ENCODE measurements around the gene SETD6.
A peak's percentile ranks its signal among the peaks of the same experiment; 100 is the strongest.

The SETD6 gene

DNA sequence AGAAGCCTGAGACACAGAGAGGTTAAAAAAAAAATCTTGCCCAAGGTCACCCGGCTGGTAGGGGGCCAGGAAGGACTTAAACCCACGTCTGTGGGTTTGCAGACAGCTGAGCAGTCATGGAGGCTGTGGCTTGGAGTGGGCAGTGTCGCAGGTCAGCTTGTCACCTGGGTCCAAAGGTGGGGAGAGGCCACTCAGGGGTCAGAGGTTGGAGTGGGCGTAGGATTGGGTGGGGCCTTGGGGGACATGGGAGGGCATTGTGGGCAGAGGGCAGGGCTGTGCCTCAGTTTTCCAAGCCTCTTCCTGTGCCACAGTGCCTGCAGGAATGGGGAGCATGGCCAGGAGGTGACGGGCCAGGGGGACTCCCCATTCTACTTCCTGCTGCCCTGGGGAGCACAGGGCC lies 17.4 kb upstream of the SETD6 start:
- DNase-seq (ENCODE audit: low read depth, low spot score), result no peak
- Histone ChIP-seq H3K27ac (no peak overlapping the region), H3K9ac (ENCODE audit: insufficient read length) (no peak overlapping the region), H3K4me3 (no peak overlapping the region), H3K36me3 (ENCODE audit: insufficient read depth, low read length) (no peaks in the 10 kb centered on the region), H3K9me3 (ENCODE audit: low read depth, low read length) (no peaks in the 10 kb centered on the region)
- no peak for TF ChIP-seq POLR2AphosphoS5 (IDR thresholded peaks at IDR 0.05; ENCODE audit: borderline replicate concordance, low read depth, low read length)
- TF ChIP-seq FOXP2 (optimal IDR thresholded peaks at IDR 0.05; ENCODE audit: control extremely low read depth, extremely low read length, insufficient read depth), result no peak
- TF ChIP-seq EZH2 (IDR thresholded peaks at IDR 0.05), result no peak

DNA sequence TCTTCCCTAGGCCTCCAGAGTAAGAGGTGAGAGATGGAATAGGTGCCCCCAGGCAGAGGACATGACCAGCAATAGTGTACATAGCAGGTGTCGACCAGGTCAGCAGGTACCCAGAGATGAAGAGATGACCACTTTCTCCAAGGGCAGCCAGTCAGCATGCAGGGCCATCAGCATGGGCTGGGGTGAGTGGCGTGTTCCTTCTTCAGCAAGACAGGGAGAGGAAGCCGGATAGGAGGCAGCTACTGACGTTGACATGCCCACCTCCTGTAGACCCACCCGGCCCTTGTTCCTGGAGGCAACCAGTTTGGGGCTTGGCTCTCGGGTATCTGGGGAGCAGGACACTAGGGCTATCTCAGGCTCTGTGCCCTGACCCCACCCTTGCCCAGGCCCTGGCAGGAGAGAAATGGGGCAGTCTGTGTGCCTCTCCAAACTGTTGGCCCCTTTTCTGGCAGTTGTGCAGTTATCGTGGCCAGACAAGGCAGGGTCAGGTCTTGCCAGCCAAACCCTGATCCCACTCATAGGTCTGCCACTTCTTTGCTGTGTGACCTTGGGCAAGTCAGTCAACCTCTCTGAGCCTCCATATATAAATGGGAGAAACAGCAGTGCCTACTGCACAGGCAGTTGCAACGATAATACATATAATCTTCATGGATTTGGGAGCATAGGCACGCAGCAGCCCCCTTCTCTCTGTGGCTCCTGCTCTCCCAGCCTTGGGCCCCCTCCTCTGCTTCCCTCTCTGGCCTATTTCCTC lies 16.8 kb upstream of the SETD6 start:
- DNase-seq (ENCODE audit: low read depth, low spot score), result no peak
- no peaks in the 10 kb centered on the region for H3K9me3 ChIP-seq (ENCODE audit: low read depth, low read length)
- TF ChIP-seq FOXP2 (optimal IDR thresholded peaks at IDR 0.05; ENCODE audit: control extremely low read depth, extremely low read length, insufficient read depth) (no peak), POLR2AphosphoS5 (IDR thresholded peaks at IDR 0.05; ENCODE audit: borderline replicate concordance, low read depth, low read length) (no peak), EZH2 (IDR thresholded peaks at IDR 0.05) (no peak)
- no peak overlapping the region for H3K4me3 ChIP-seq
- H3K36me3 ChIP-seq (ENCODE audit: insufficient read depth, low read length), result no peaks in the 10 kb centered on the region
- H3K9ac ChIP-seq (ENCODE audit: insufficient read length), result no peak overlapping the region
- no peak overlapping the region for H3K27ac ChIP-seq

GRCh38 chr16:58499092-58499511 lies 16.2 kb upstream of the SETD6 start:
- H3K27ac ChIP-seq, result no peak overlapping the region
- H3K4me3 ChIP-seq, result no peak overlapping the region
- no peak overlapping the region for H3K9ac ChIP-seq (ENCODE audit: insufficient read length)
- DNase-seq (ENCODE audit: low read depth, low spot score), result no peak
- no peaks in the 10 kb centered on the region for H3K9me3 ChIP-seq (ENCODE audit: low read depth, low read length)
- no peaks in the 10 kb centered on the region for H3K36me3 ChIP-seq (ENCODE audit: insufficient read depth, low read length)
- TF ChIP-seq FOXP2 (optimal IDR thresholded peaks at IDR 0.05; ENCODE audit: control extremely low read depth, extremely low read length, insufficient read depth) (no peak), EZH2 (IDR thresholded peaks at IDR 0.05) (no peak), POLR2AphosphoS5 (IDR thresholded peaks at IDR 0.05; ENCODE audit: borderline replicate concordance, low read depth, low read length) (no peak)

- Histone ChIP-seq H3K9ac (ENCODE audit: insufficient read length) (no peak within 1 kb of the TSS), H3K9me3 (ENCODE audit: low read depth, low read length) (no peaks in the 10 kb centered on the region), H3K27ac (no peak within 1 kb of the TSS), H3K36me3 (ENCODE audit: insufficient read depth, low read length) (no peaks in the 10 kb centered on the region), H3K4me3 (no peak within 1 kb of the TSS)
- TF ChIP-seq POLR2AphosphoS5 (IDR thresholded peaks at IDR 0.05; ENCODE audit: borderline replicate concordance, low read depth, low read length), result no peak
- TF ChIP-seq FOXP2 (optimal IDR thresholded peaks at IDR 0.05; ENCODE audit: control extremely low read depth, extremely low read length, insufficient read depth), result no peak
- TF ChIP-seq EZH2 (IDR thresholded peaks at IDR 0.05), result no peak
- no peak for DNase-seq (ENCODE audit: low read depth, low spot score)
Observed at GRCh38 chr16:58499615-58500351, 15.5 kb upstream of the SETD6 start, which contains the start of gene NDRG4. TSS of gene NDRG4 (plus strand) at chr16:58500143. CDS start at chr16:58500249, 106 bp downstream.

GRCh38 chr16:58500430-58501241 lies 14.7 kb upstream of the SETD6 start:
- Histone ChIP-seq H3K36me3 (ENCODE audit: insufficient read depth, low read length) (no peaks in the 10 kb centered on the region), H3K27ac (no peak overlapping the region), H3K4me3 (peak overlapping the region; percentile 28; the same call in 1 of the 2 replicates), H3K9me3 (ENCODE audit: low read depth, low read length) (no peaks in the 10 kb centered on the region), H3K9ac (ENCODE audit: insufficient read length) (no peak overlapping the region)
- DNase-seq (ENCODE audit: low read depth, low spot score), result no peak
- TF ChIP-seq EZH2 (IDR thresholded peaks at IDR 0.05), result no peak
- no peak for TF ChIP-seq FOXP2 (optimal IDR thresholded peaks at IDR 0.05; ENCODE audit: control extremely low read depth, extremely low read length, insufficient read depth)
- no peak for TF ChIP-seq POLR2AphosphoS5 (IDR thresholded peaks at IDR 0.05; ENCODE audit: borderline replicate concordance, low read depth, low read length)

- Histone ChIP-seq H3K4me3 (peak overlapping the region; percentile 28; the same call in 1 of the 2 replicates), H3K9ac (ENCODE audit: insufficient read length) (no peak overlapping the region)
- no peak for DNase-seq (ENCODE audit: low read depth, low spot score)
Observed at GRCh38 chr16:58501242-58502131, 13.8 kb upstream of the SETD6 start.

DNA sequence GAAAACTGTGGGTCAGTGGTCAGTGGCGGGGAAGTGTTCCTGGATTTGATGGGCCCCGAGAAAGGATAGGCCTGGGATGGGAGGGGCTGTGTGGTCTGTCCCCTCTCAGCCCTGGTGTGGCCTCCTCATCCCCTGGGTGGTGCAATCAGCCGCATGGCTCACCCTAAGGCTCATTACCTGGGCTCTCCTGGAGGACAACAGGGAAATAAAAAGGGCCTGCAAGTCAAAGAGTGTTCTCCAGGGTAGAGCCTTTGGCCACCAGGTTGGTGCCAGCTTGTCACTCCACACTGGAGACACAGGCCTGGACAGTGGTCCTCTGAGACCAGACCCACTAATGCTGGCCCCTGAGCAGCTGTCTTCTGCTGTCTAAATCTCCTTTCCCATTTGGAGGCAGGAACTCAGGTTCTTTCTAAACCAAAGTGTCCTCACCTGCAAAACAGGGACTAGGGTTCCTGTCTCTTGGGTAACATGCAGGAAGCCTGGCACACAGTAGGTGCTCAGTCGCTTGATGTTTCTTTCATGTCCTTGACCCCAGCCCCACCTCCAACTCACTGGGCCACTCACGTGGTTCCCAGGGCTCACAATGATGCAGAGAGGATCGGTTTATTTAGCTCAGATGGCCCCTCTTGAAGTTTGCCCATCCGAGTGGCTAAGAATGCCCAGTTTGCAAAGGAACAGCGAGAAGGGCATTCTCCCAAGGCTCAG lies 12.9 kb upstream of the SETD6 start:
- H3K27ac ChIP-seq, result no peak overlapping the region
- DNase-seq (ENCODE audit: low read depth, low spot score), result no peak
- H3K9ac ChIP-seq (ENCODE audit: insufficient read length), result no peak overlapping the region
- no peak overlapping the region for H3K4me3 ChIP-seq
- no peaks in the 10 kb centered on the region for H3K9me3 ChIP-seq (ENCODE audit: low read depth, low read length)
- H3K36me3 ChIP-seq (ENCODE audit: insufficient read depth, low read length), result no peaks in the 10 kb centered on the region
- TF ChIP-seq POLR2AphosphoS5 (IDR thresholded peaks at IDR 0.05; ENCODE audit: borderline replicate concordance, low read depth, low read length) (no peak), EZH2 (IDR thresholded peaks at IDR 0.05) (no peak), FOXP2 (optimal IDR thresholded peaks at IDR 0.05; ENCODE audit: control extremely low read depth, extremely low read length, insufficient read depth) (no peak)

More at GRCh38 chr16:58501242-58502131, 13.8 kb upstream of the SETD6 start:
- Histone ChIP-seq H3K27ac (no peak overlapping the region), H3K9me3 (ENCODE audit: low read depth, low read length) (no peaks in the 10 kb centered on the region), H3K36me3 (ENCODE audit: insufficient read depth, low read length) (no peaks in the 10 kb centered on the region)
- TF ChIP-seq EZH2 (IDR thresholded peaks at IDR 0.05) (no peak), POLR2AphosphoS5 (IDR thresholded peaks at IDR 0.05; ENCODE audit: borderline replicate concordance, low read depth, low read length) (no peak), FOXP2 (optimal IDR thresholded peaks at IDR 0.05; ENCODE audit: control extremely low read depth, extremely low read length, insufficient read depth) (no peak)
